ENCODE measurements around the gene HLA-G.
"Not testable (repeated sequence)": the region's sequence is repeated elsewhere in the genome, so short reads cannot be mapped to it uniquely, and the experiment has no call there.

Gene HLA-G

DNA sequence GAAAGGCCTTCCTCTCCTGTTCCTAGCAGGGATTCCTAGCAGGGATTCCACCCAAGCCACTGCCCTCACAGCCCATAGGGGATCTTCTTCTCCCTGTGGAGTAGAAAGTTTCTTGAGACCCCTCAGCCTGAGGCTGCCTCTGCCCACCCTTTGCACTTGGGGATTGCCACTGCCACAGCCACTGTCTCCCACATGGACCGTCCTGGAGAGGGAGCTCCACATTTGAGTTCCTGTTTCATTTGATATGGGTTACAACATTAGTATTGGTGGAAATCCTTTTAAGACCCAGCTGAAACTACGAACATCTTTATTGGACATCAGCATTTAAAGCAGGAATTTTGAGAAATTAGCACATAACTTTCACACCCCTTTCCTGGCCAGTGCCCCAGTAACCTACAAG, 25.6 kb downstream of the HLA-G start:
- H3K4me3 ChIP-seq (ENCODE audit: low read length), result no peak overlapping the region
- H3K27ac ChIP-seq (ENCODE audit: low read depth, low read length), result no peak overlapping the region
- no peak overlapping the region for H3K9ac ChIP-seq (ENCODE audit: low read length)
- H3K36me3 ChIP-seq (ENCODE audit: control insufficient read depth, insufficient read depth, low read length), result no peaks in the 10 kb centered on the region
- H3K4me1 ChIP-seq (ENCODE audit: control insufficient read depth, insufficient read depth, low read length), result no peaks in the 10 kb centered on the region
- H3K27me3 ChIP-seq (ENCODE audit: control insufficient read depth, insufficient read depth, low read length), result peaks cover 11% of the 10 kb centered on the region

DNA sequence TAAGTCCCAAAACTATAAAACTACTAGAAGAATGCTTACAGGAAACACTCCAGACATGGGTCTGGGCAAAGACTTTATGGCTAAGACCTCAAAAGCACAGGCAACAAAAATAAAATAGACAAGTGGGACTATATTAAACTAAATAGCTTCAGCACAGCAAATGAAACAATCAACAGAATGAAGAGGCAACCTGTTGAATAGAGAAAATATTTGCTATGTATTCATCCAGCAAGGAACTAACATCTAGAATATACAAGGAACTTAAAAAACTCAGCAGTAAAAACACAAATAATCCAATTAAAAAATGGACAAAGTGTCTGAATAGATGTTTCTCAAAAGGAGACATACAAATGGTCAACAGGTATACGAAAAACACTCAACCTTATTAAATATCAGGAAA, 30.4 kb downstream of the HLA-G start:
- Histone ChIP-seq H3K27me3 (ENCODE audit: control insufficient read depth, insufficient read depth, low read length) (peaks cover 3% of the 10 kb centered on the region), H3K27ac (ENCODE audit: low read depth, low read length) (no peak overlapping the region), H3K4me3 (ENCODE audit: low read length) (no peak overlapping the region), H3K9ac (ENCODE audit: low read length) (no peak overlapping the region), H3K36me3 (ENCODE audit: control insufficient read depth, insufficient read depth, low read length) (no peaks in the 10 kb centered on the region), H3K4me1 (ENCODE audit: control insufficient read depth, insufficient read depth, low read length) (no peaks in the 10 kb centered on the region)

DNA sequence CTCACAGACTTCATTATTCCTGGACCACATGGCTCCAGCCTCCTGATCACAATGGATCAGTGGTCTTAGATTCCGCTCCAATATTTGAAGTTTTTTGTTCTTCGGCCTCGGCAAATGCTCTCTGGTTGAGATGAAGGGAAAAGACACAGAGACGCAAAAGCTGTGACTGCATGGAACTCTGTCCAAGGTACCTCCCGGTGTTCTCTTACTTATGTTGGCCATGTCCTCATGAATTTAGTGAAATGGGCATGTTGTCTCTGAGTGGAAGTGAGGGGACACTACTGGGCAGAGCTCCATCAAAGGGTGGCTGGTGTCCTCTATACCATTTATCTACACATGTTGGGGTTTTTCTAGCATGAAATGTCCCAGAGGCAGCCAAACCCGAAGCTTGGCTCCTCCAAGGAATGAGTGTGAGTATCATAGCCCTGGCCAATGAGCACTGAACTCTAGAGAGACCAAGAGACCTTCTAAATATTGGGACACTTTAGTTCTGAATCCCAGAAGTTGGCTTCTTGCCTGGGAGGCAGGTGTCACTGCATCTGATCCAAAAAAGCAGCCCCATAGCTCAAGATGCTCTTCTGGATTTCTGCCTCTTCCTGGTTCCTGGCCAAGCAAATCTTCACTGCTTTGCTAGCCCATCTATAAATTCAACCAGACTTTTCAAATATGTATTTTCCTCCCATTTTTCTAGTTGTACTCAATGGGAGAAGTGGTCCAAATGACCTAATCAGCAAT, 34.1 kb downstream of the HLA-G start:
- H3K27me3 ChIP-seq (ENCODE audit: control insufficient read depth, insufficient read depth, low read length), result peaks cover 5% of the 10 kb centered on the region
- H3K27ac ChIP-seq (ENCODE audit: low read depth, low read length), result no peak overlapping the region
- no peaks in the 10 kb centered on the region for H3K4me1 ChIP-seq (ENCODE audit: control insufficient read depth, insufficient read depth, low read length)
- no peaks in the 10 kb centered on the region for H3K36me3 ChIP-seq (ENCODE audit: control insufficient read depth, insufficient read depth, low read length)
- no peak overlapping the region for H3K4me3 ChIP-seq (ENCODE audit: low read length)
- no peak overlapping the region for H3K9ac ChIP-seq (ENCODE audit: low read length)

DNA sequence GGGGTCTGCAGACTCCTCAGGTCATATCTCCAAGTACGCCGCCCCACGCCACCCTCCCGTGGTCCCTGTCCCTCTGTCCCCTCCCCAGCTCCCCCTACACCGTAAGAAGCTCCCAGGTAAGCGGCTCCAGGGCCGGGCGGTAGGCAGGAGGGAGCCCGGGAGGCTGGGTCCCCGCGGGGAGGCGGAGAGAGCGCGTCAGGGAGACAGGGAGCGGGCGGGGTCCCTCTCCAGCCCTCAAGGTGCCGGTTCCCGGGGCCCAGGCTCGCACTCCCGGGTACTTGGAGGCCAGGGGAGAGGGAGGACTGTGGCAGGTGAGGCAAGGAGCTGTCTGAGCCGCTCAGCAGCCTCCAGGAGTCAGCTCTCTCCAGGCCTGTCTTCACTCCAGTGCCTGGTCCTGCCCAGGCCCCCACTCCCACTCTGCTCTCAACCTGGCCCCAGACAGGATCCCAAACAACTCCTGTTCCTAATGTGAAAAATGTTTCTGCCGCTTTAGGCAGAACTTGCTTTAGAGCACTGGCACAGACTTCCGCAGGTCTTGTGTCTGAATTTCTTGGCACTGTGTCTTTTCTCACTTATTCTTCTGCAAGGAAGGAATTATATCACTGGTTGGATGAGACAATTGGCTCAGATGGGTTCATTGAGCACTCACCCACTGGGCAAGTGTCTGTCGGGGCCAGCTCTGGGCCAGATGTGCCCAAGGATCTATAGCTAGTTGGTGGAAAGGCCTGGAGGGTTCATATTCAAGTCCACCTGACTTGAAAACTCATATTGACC, 36.6 kb downstream of the HLA-G start:
- Histone ChIP-seq H3K9ac (ENCODE audit: low read length) (no peak overlapping the region), H3K36me3 (ENCODE audit: control insufficient read depth, insufficient read depth, low read length) (no peaks in the 10 kb centered on the region), H3K27me3 (ENCODE audit: control insufficient read depth, insufficient read depth, low read length) (peaks cover 5% of the 10 kb centered on the region), H3K4me3 (ENCODE audit: low read length) (no peak overlapping the region), H3K27ac (ENCODE audit: low read depth, low read length) (no peak overlapping the region), H3K4me1 (ENCODE audit: control insufficient read depth, insufficient read depth, low read length) (no peaks in the 10 kb centered on the region)

DNA sequence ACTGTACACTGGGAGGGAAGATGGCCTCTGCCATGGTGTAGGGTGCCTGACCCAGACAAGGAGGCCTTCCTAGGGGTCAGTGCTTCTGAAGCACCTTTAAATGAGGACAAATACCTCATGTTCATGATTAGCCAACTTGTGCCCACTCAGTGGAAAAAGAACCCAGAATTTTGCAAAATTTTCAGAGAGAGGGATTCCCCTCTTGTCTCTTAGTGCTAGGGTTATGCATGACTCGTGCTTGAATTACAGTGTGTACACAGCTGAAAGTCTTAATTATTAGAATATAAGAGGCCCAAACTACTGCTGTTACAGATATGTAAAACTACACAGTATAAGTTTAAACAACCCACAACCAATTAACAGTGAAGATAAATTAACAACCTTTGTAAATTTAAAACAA, 38.0 kb downstream of the HLA-G start:
- Histone ChIP-seq H3K4me1 (ENCODE audit: control insufficient read depth, insufficient read depth, low read length) (no peaks in the 10 kb centered on the region), H3K36me3 (ENCODE audit: control insufficient read depth, insufficient read depth, low read length) (no peaks in the 10 kb centered on the region), H3K9ac (ENCODE audit: low read length) (no peak overlapping the region), H3K27ac (ENCODE audit: low read depth, low read length) (no peak overlapping the region), H3K4me3 (ENCODE audit: low read length) (no peak overlapping the region), H3K27me3 (ENCODE audit: control insufficient read depth, insufficient read depth, low read length) (peaks cover 5% of the 10 kb centered on the region)

DNA sequence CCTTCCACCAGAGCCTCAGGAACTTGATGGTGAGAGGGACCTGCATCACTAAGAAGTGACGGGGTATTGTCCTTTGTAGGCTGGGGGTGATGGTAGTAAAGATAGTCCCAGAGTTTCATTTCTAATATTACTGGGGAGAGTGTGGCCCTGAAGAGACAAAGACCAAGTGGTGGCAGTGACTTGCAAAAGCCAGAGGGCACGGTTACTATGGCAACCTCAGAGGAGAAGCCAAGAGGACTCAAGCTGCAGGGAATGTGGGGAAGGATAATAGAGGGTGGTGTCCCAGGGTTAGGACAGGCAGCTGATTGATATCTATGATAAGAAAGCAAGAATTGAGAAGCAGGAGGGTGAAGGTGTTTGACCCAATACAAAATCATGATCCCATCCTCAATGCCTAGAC, 42.5 kb downstream of the HLA-G start:
- H3K9ac ChIP-seq (ENCODE audit: low read length), result no peak overlapping the region
- no peak overlapping the region for H3K27ac ChIP-seq (ENCODE audit: low read depth, low read length)
- no peaks in the 10 kb centered on the region for H3K36me3 ChIP-seq (ENCODE audit: control insufficient read depth, insufficient read depth, low read length)
- H3K4me3 ChIP-seq (ENCODE audit: low read length), result no peak overlapping the region
- H3K27me3 ChIP-seq (ENCODE audit: control insufficient read depth, insufficient read depth, low read length), result peaks cover under 1% of the 10 kb centered on the region
- H3K4me1 ChIP-seq (ENCODE audit: control insufficient read depth, insufficient read depth, low read length), result no peaks in the 10 kb centered on the region

DNA sequence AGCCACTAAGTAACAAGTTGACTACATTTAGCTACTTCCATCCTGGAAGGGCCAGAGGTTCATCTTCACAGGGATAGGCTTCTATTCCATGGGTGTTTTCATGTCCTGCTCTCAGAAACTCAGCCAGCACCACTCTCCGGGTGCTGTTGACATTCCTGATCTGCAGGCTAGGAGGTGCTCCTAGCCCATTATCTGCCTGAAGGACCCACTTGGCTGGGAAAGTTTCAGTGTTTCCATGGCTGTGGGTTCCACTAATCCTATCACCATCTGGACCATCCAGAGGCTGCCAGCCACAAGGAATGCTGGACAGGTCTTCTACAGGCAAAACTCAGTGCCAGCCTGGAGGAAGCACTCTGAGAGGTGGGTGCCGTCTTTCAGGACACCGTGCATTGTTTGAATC, 45.2 kb downstream of the HLA-G start:
- Histone ChIP-seq H3K36me3 (ENCODE audit: control insufficient read depth, insufficient read depth, low read length) (no peaks in the 10 kb centered on the region), H3K27me3 (ENCODE audit: control insufficient read depth, insufficient read depth, low read length) (no peaks in the 10 kb centered on the region), H3K4me1 (ENCODE audit: control insufficient read depth, insufficient read depth, low read length) (no peaks in the 10 kb centered on the region), H3K4me3 (ENCODE audit: low read length) (no peak overlapping the region), H3K9ac (ENCODE audit: low read length) (no peak overlapping the region), H3K27ac (ENCODE audit: low read depth, low read length) (no peak overlapping the region)

DNA sequence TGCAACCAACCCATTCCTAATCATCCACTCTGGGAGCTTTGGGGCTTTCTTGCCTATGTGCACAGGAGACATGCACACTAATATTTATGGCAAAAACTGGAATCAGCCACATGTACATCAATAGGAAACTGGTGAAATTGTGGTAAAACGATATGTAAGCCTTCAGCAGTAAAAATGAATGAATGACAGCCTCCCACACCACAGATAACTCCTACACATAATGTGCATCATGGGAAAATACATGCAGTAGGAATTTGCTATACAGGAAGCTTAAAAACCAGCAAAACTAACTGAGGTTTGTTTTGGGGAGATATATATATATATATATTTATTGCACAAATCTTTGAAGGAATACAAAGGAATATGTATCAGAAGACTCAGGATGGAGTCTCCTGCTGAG, 47.6 kb downstream of the HLA-G start:
- no peaks in the 10 kb centered on the region for H3K36me3 ChIP-seq (ENCODE audit: control insufficient read depth, insufficient read depth, low read length)
- H3K4me1 ChIP-seq (ENCODE audit: control insufficient read depth, insufficient read depth, low read length), result no peaks in the 10 kb centered on the region
- H3K4me3 ChIP-seq (ENCODE audit: low read length), result no peak overlapping the region
- H3K27me3 ChIP-seq (ENCODE audit: control insufficient read depth, insufficient read depth, low read length), result no peaks in the 10 kb centered on the region
- no peak overlapping the region for H3K9ac ChIP-seq (ENCODE audit: low read length)
- H3K27ac ChIP-seq (ENCODE audit: low read depth, low read length), result no peak overlapping the region

DNA sequence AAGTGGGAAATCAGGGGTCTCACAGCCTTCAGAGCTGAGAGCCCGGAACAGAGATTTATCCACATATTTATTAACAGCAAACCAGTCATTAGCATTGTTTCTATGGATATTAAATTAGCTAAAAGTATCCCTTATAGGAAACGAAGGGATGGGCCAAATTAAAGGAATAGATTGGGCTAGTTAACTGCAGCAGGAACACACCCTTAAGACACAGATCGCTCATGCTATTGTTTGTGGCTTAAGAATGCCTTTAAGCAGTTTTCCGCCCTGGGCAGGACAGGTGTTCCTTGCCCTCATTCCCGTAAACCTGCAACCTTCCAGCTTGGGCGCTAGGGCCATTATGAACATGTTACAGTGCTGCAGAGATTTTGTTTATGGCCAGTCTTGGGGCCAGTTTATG, 48.1 kb downstream of the HLA-G start:
- not testable (repeated sequence) for H3K4me1 ChIP-seq (ENCODE audit: control insufficient read depth, insufficient read depth, low read length); H3K4me3 ChIP-seq (ENCODE audit: low read length); H3K27me3 ChIP-seq (ENCODE audit: control insufficient read depth, insufficient read depth, low read length); H3K36me3 ChIP-seq (ENCODE audit: control insufficient read depth, insufficient read depth, low read length); H3K27ac ChIP-seq (ENCODE audit: low read depth, low read length); H3K9ac ChIP-seq (ENCODE audit: low read length)

Data from rectal smooth muscle tissue (tissue), 1 donor.